Measurements from ENCODE around the gene ZBTB11. TPM values are rescaled to one million over a fixed set of nuclear protein-coding genes. Genes with fewer than 3 reads are reported as not detected.

The ZBTB11 gene
- total and polyA plus RNA-seq, 2 donors (not counting 3 experiments of a cell fraction or from before 2014, with no cell fraction given), result 4.2 to 15.8 TPM

DNA sequence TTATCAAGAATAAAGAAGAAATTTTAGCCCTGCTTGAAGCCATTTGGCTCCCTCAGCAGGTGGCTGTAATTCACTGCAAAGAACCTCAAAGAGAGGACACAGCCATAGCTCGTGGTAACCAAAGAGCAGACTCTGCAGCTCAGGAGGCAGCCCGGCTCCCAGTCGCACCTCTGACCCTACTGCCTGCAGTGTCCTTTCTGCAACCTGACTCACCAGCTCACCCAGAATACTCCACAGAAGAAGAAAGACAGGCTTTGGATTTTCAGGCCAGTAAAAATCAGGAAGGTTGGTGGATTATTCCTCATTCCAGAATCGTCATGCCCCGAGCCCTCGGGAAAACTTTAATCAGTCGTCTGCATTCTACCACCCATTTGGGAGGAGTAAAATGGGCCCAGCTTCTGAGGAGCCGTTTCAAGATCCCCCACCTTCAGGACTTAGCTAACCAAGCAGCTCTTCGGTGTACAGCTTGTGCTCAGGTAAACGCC, 38.6 kb downstream of the ZBTB11 start:
- Histone ChIP-seq H4K20me1 (replicated peaks; ENCODE audit: control insufficient read depth, extremely low read depth, insufficient read depth, low read length) (no peaks in the 10 kb centered on the region), H3K4me1 (ENCODE audit: control insufficient read depth, extremely low read depth, insufficient read depth, low read length) (no peaks in the 10 kb centered on the region), H3K4me3 (replicated peaks in 1 of 3; ENCODE audit: insufficient read depth in 1 of 3, low read depth in 1 of 3, low read length in 3 of 3) (no peak overlapping the region), H3K9me1 (replicated peaks; ENCODE audit: control insufficient read depth, extremely low read depth, insufficient read depth, low read length) (no peaks in the 10 kb centered on the region), H3K4me2 (ENCODE audit: insufficient read depth, low read length) (no peak overlapping the region), H3K9ac (replicated peaks; ENCODE audit: extremely low read depth, insufficient read depth, low read length) (no peak overlapping the region), H3K27me3 (ENCODE audit: control insufficient read depth in 2 of 2, insufficient read depth in 2 of 2, low read length in 2 of 2) (no peaks in the 10 kb centered on the region), H3K36me3 (ENCODE audit: control insufficient read depth in 2 of 2, extremely low read depth in 1 of 2, insufficient read depth in 2 of 2, low read length in 2 of 2) (no peaks in the 10 kb centered on the region), H3K9me3 (replicated peaks; ENCODE audit: control insufficient read depth, insufficient read depth, low read length) (no peaks in the 10 kb centered on the region), H2AFZ (ENCODE audit: low read depth, low read length) (no peak overlapping the region), H3K79me2 (ENCODE audit: control insufficient read depth, insufficient read depth, low read length) (no peaks in the 10 kb centered on the region), H3K27ac (ENCODE audit: insufficient read depth, low read depth, low read length) (no peak overlapping the region)
- intact Hi-C loops (cut with micrococcal nuclease) (loop anchor here (5.0 to 10.0 kb wide), 2 partner anchors 256 to 1174 kb away; no protein-coding TSS in a partner anchor), dilution Hi-C loops (cut with MboI; ENCODE audit: extremely low pct_ligation_motif_present, low sequenced_read_pairs) (no loop called here)
- FAIRE-seq, result no peak
- ChIA-PET POLR2A (no interaction called here), CTCF (interaction anchor here (0.6 to 2.5 kb wide), 5 partner anchors 65 to 1176 kb away, joined by 3 to 7 read pairs (median 6); partner anchors contain the start of gene PCNP)
- DNase-seq (ENCODE audit: low read depth, low spot score), result no peak
- no peak for TF ChIP-seq POLR2AphosphoS5 (IDR thresholded peaks at IDR 0.05; ENCODE audit: insufficient read depth, low read depth, low read length)
- no peak for TF ChIP-seq POLR2A (IDR thresholded peaks at IDR 0.05; ENCODE audit: low read depth, low read length)
- no peak for TF ChIP-seq EZH2 (IDR thresholded peaks at IDR 0.05; ENCODE audit: borderline replicate concordance, low read depth, low read length, severe bottlenecking)
- TF ChIP-seq, protein P1, sequence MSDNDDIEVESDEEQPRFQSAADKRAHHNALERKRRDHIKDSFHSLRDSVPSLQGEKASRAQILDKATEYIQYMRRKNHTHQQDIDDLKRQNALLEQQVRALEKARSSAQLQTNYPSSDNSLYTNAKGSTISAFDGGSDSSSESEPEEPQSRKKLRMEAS (IDR thresholded peaks at IDR 0.05; ENCODE audit: insufficient read depth, insufficient read length), result no peak
- BruUV-seq (replicated peaks), result no TSS peak

- no peak overlapping the region for H3K9ac ChIP-seq (replicated peaks; ENCODE audit: extremely low read depth, insufficient read depth, low read length)
- H3K36me3 ChIP-seq (ENCODE audit: control insufficient read depth in 2 of 2, extremely low read depth in 1 of 2, insufficient read depth in 2 of 2, low read length in 2 of 2), result no peaks in the 10 kb centered on the region
- H2AFZ ChIP-seq (ENCODE audit: low read depth, low read length), result no peak overlapping the region
- H4K20me1 ChIP-seq (replicated peaks; ENCODE audit: control insufficient read depth, extremely low read depth, insufficient read depth, low read length), result no peaks in the 10 kb centered on the region
- no TSS peak for BruUV-seq (replicated peaks)
- DNase-seq (ENCODE audit: low read depth, low spot score) (no peak), FAIRE-seq (no peak)
- ChIA-PET CTCF (interaction anchor here (1.2 to 2.5 kb wide), 3 partner anchors 64 to 1175 kb away, joined by 3 to 6 read pairs (median 6); partner anchors contain the start of gene PCNP), POLR2A (no interaction called here)
- H3K4me2 ChIP-seq (ENCODE audit: insufficient read depth, low read length), result no peak overlapping the region
- TF ChIP-seq POLR2AphosphoS5 (IDR thresholded peaks at IDR 0.05; ENCODE audit: insufficient read depth, low read depth, low read length) (no peak), FOS (IDR thresholded peaks at IDR 0.05; ENCODE audit: borderline replicate concordance, insufficient read depth, low read length) (no peak), CTCF (IDR thresholded peaks at IDR 0.05; ENCODE audit: extremely low read depth in 1 of 2, insufficient read depth in 1 of 2, low read depth in 1 of 2, low read length in 2 of 2) (no peak), EZH2 (IDR thresholded peaks at IDR 0.05; ENCODE audit: borderline replicate concordance, low read depth, low read length, severe bottlenecking) (no peak), JUN (IDR thresholded peaks at IDR 0.05; ENCODE audit: borderline replicate concordance, insufficient read depth, insufficient read length, low read depth) (no peak), MYC (IDR thresholded peaks at IDR 0.05; ENCODE audit: low read depth, low read length) (no peak), GATA2 (IDR thresholded peaks at IDR 0.05; ENCODE audit: insufficient read depth, insufficient read length, low read depth, low read length) (no peak), POLR2A (IDR thresholded peaks at IDR 0.05; ENCODE audit: low read depth, low read length) (no peak)
- TF ChIP-seq, protein P1 (IDR thresholded peaks at IDR 0.05; ENCODE audit: insufficient read depth, insufficient read length), result no peak
- intact Hi-C loops (cut with micrococcal nuclease) (loop anchor here (2.0 to 10.0 kb wide), 3 partner anchors 255 to 1173 kb away; no protein-coding TSS in a partner anchor), dilution Hi-C loops (cut with MboI; ENCODE audit: extremely low pct_ligation_motif_present, low sequenced_read_pairs) (no loop called here)
- H3K27ac ChIP-seq (ENCODE audit: insufficient read depth, low read depth, low read length), result no peak overlapping the region
- H3K9me3 ChIP-seq (replicated peaks; ENCODE audit: control insufficient read depth, insufficient read depth, low read length), result no peaks in the 10 kb centered on the region
- no peaks in the 10 kb centered on the region for H3K79me2 ChIP-seq (ENCODE audit: control insufficient read depth, insufficient read depth, low read length)
- H3K4me1 ChIP-seq (ENCODE audit: control insufficient read depth, extremely low read depth, insufficient read depth, low read length), result no peaks in the 10 kb centered on the region
- no peaks in the 10 kb centered on the region for H3K27me3 ChIP-seq (ENCODE audit: control insufficient read depth in 2 of 2, insufficient read depth in 2 of 2, low read length in 2 of 2)
- no peaks in the 10 kb centered on the region for H3K9me1 ChIP-seq (replicated peaks; ENCODE audit: control insufficient read depth, extremely low read depth, insufficient read depth, low read length)
- H3K4me3 ChIP-seq (replicated peaks in 1 of 3; ENCODE audit: insufficient read depth in 1 of 3, low read depth in 1 of 3, low read length in 3 of 3), result no peak overlapping the region
These were observed 39.5 kb downstream of the ZBTB11 start for GRCh38 chr3:101637451-101637850.

All from endothelial cell of umbilical vein (primary cell).